H1 (cell line): ENCODE results near the gene SPTBN4. TPM values are rescaled to one million over a fixed set of nuclear protein-coding genes. Genes with fewer than 3 reads are reported as not detected.

Experiments
- BCL11A ChIP-seq, 2 experiments: IDR thresholded peaks; one replicate each; pipeline ENCODE4 v1.6.1; 2011; ENCODE audit warnings: low read depth in 2 of 2, low read length in 2 of 2, mild to moderate bottlenecking in 2 of 2
- CBX8 ChIP-seq: fragments of 300-800, 300-1000 bp; sonication (generic); IDR thresholded peaks from 2 replicates; pipeline ENCODE4 v1.7.1; 2016; ENCODE audit warnings: low read depth, low read length, borderline replicate concordance
- EP300 ChIP-seq, 2 experiments: IDR thresholded peaks; 1 replicate in 1 of 2; 2 replicates in 1 of 2; pipeline ENCODE4 v1.6.1; 2011 to 2012; ENCODE audit warnings: low read depth in 2 of 2, low read length in 2 of 2, mild to moderate bottlenecking in 2 of 2, borderline replicate concordance in 1 of 2, inconsistent platforms in 1 of 2, moderate library complexity in 1 of 2
- HDAC2 ChIP-seq, 2 experiments: fragments of 300-600 bp in 1 of 2; sonication (generic) in 1 of 2; IDR thresholded peaks; 2 replicates each; pipeline ENCODE4 v1.6.1; 2011 to 2012; ENCODE audit warnings: low read depth in 2 of 2, low read length in 2 of 2, mild to moderate bottlenecking in 2 of 2, moderate library complexity in 2 of 2, borderline replicate concordance in 1 of 2, inconsistent platforms in 1 of 2
- HDAC6 ChIP-seq: IDR thresholded peaks from one replicate; pipeline ENCODE4 v1.7.1; 2012; ENCODE audit warnings: low read depth, mild to moderate bottlenecking, inconsistent platforms, low read length, moderate library complexity
- JUND ChIP-seq: IDR thresholded peaks from 2 replicates; pipeline ENCODE4 v1.6.1; 2011; ENCODE audit warnings: mild to moderate bottlenecking, improper control_type of control experiment, low read length
- KDM4A ChIP-seq: IDR thresholded peaks from one replicate; pipeline ENCODE4 v1.7.1; 2012; ENCODE audit warnings: low read depth, mild to moderate bottlenecking, moderate library complexity, low read length, inconsistent platforms; ENCODE audit not compliant: severe bottlenecking
- NANOG ChIP-seq: IDR thresholded peaks from 2 replicates; pipeline ENCODE4 v1.6.1; 2011; ENCODE audit warnings: low read length, low read depth, mild to moderate bottlenecking, inconsistent platforms; ENCODE audit not compliant: insufficient read depth, poor library complexity, severe bottlenecking
- POLR2A ChIP-seq, 2 experiments: IDR thresholded peaks; 1 replicate in 1 of 2; 2 replicates in 1 of 2; pipeline ENCODE4 v1.6.1; 2011; ENCODE audit warnings: low read depth in 2 of 2, low read length in 2 of 2, mild to moderate bottlenecking in 2 of 2; ENCODE audit errors: control extremely low read depth in 1 of 2
- POLR2AphosphoS5 ChIP-seq: IDR thresholded peaks from 2 replicates; pipeline ENCODE4 v1.6.1; 2011; ENCODE audit warnings: low read depth, low read length
- RAD21 ChIP-seq, 2 experiments: IDR thresholded peaks in 1 of 2; conservative IDR thresholded peaks in 1 of 2; 2 replicates each; pipeline ENCODE4 v1.6.1; 2011; ENCODE audit warnings: low read depth in 2 of 2, low read length in 2 of 2, improper control_type of control experiment in 1 of 2, inconsistent platforms in 1 of 2, mild to moderate bottlenecking in 1 of 2, moderate library complexity in 1 of 2
- RBBP5 ChIP-seq: IDR thresholded peaks from 2 replicates; pipeline ENCODE4 v1.7.1; 2012; ENCODE audit warnings: low read depth, mild to moderate bottlenecking, inconsistent platforms, low read length, moderate library complexity, borderline replicate concordance
- RNF2 ChIP-seq: fragments of 200-900, 300-1000 bp; sonication (generic); IDR thresholded peaks from 2 replicates; pipeline ENCODE4 v1.7.1; 2016; ENCODE audit warnings: borderline replicate concordance, low read depth, mild to moderate bottlenecking, antibody characterized with exemption, low read length; ENCODE audit not compliant: poor library complexity, severe bottlenecking; ENCODE audit errors: missing control alignments
- RXRA ChIP-seq: IDR thresholded peaks from 2 replicates; pipeline ENCODE4 v1.6.1; 2011; ENCODE audit warnings: low read depth, mild to moderate bottlenecking, low read length, moderate library complexity; ENCODE audit not compliant: insufficient read depth
- SIRT6 ChIP-seq: IDR thresholded peaks from one replicate; pipeline ENCODE4 v1.7.1; 2012; ENCODE audit warnings: low read length, inconsistent platforms
- SIX5 ChIP-seq: IDR thresholded peaks from 2 replicates; pipeline ENCODE4 v1.6.1; 2011; ENCODE audit warnings: mild to moderate bottlenecking, low read depth, low read length
- SP1 ChIP-seq: IDR thresholded peaks from 2 replicates; pipeline ENCODE4 v1.6.1; 2011; ENCODE audit warnings: low read depth, low read length
- TAF1 ChIP-seq: IDR thresholded peaks from 2 replicates; pipeline ENCODE4 v1.6.1; 2011; ENCODE audit warnings: mild to moderate bottlenecking, low read depth, low read length
- TCF12 ChIP-seq: IDR thresholded peaks from 2 replicates; pipeline ENCODE4 v1.6.1; 2011; ENCODE audit warnings: low read depth, mild to moderate bottlenecking, low read length
- USF2 ChIP-seq: IDR thresholded peaks from 2 replicates; pipeline ENCODE4 v1.6.1; 2011; ENCODE audit warnings: low read length, improper control_type of control experiment
- polyA plus RNA-seq, 7 experiments: library from polyadenylated mRNA; depleted of rRNA in 3 of 7; stranded (reverse) in 5 of 7; unstranded in 2 of 7; fragments of >200 nt in 5 of 7; fragments of 200-250 nt in 2 of 7; gene quantifications; 1 replicate in 5 of 7; 2 replicates in 1 of 7; 4 replicates in 1 of 7; pipeline versions ENCODE4 v1.2.1 to v1.2.3, GENCODE V29; 2011 to 2013; ENCODE audit warnings: missing spikeins in 2 of 7, mixed read lengths in 2 of 7
- total RNA-seq: library from RNA; stranded (reverse); fragmentation: NEBNext Ultra II Directional; extraction: Animal tissue kit (Norgen Biotek cat#: 25700); gene quantifications from 2 replicates; pipeline ENCODE4 v1.2.1, GENCODE V29; 2021
- TF ChIP-seq, protein P1 (sequence below): IDR thresholded peaks from 2 replicates; pipeline ENCODE4 v1.6.1; 2011; ENCODE audit warnings: low read depth, mild to moderate bottlenecking, low read length; ENCODE audit not compliant: insufficient read depth

SPTBN4 gene
- total and polyA plus RNA-seq, 2 of the 8 experiments (the other 6 are each of a cell fraction or from before 2014, with no cell fraction given) = 1.9 to 3.0 TPM

DNA sequence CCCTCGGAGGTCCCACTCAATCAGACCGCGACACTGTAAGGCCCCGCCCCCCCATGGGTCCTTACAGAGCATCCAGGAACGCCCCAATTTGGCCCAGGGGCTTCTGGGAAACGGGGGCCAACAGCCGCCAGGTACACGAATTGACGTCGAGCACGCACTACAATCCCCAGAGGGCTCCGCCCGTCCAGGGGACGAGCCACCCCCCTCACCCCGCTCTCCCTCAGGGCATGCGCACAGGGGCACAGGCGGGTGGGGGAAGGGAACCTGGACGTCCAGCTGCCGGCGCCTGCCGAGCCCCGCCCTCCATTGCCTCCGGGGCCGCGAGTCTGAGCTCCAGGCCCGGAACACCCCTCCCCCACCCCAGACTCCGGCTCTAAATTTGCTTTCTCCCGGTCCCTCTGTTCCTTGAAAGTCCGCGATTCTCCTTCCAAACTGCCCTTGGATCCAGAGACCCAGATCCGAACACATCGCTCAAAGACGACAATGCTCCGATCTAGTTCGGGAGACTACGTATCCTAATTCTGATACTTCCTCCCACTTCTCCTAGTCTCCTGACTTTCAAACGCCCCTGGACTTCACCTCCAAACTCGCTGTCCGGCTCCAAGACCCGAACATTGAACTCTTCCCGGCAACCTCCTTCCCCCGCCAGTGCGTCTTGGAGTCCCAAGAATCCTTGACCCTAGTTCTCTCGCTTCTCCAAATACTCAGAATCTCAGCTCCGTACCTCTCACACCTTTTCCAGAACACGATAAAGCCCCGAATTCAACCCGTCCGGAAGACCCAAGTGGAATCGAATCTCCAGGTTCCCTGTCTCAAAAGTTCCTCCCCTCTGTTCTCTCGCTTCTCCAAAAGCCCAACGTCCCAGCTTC lies 23.4 kb upstream of the SPTBN4 start (continued):
- TF ChIP-seq CBX8 (no peak), USF2 (no peak), POLR2A (IDR thresholded peaks at IDR 0.05; ENCODE audit: control extremely low read depth in 1 of 2, low read depth in 2 of 2, low read length in 2 of 2) (peak in 1 of 2 experiments; percentile 10; a peak in 1 of 3 replicates), RBBP5 (no peak), BCL11A (IDR thresholded peaks at IDR 0.05; ENCODE audit: low read depth in 2 of 2, low read length in 2 of 2) (no peak), JUND (no peak), SIRT6 (no peak), HDAC2 (IDR thresholded peaks at IDR 0.05; ENCODE audit: borderline replicate concordance in 1 of 2, low read depth in 2 of 2, low read length in 2 of 2) (no peak; a peak in 1 of 4 replicates), HDAC6 (no peak), KDM4A (peak; percentile 5), RXRA (no peak), NANOG (no peak), TCF12 (peak; percentile 83; the same call in 1 of the 2 replicates), SIX5 (peak; percentile 68), POLR2AphosphoS5 (peak; percentile 49; the same call in 1 of the 2 replicates), RAD21 (IDR thresholded peaks at IDR 0.05 in 1 of 2, conservative IDR thresholded peaks at IDR 0.05 in 1 of 2; ENCODE audit: low read depth in 2 of 2, low read length in 2 of 2) (no peak), TAF1 (peak; percentile 54; the same call in 1 of the 2 replicates), SP1 (peak; percentile 84; the same call in 1 of the 2 replicates), EP300 (IDR thresholded peaks at IDR 0.05; ENCODE audit: borderline replicate concordance in 1 of 2, low read depth in 2 of 2, low read length in 2 of 2) (peak in 1 of 2 experiments; percentile 59; a peak in 1 of 3 replicates), RNF2 (no peak)
- TF ChIP-seq, protein P1, sequence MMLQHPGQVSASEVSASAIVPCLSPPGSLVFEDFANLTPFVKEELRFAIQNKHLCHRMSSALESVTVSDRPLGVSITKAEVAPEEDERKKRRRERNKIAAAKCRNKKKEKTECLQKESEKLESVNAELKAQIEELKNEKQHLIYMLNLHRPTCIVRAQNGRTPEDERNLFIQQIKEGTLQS = no peak
